ENCODE measurements around the gene IER5. TPM values are rescaled to one million over a fixed set of nuclear protein-coding genes. Genes with fewer than 3 reads are reported as not detected.

The IER5 gene
- total and polyA plus RNA-seq, 2 of the 13 experiments (the other 11 are each of a cell fraction or from before 2014, with no cell fraction given), result 2.5 to 3.5 TPM

GRCh38 chr1:181111559-181111958 is 23.1 kb downstream of the IER5 start:
- Histone ChIP-seq H3K27ac (ENCODE audit: extremely low read length, insufficient read depth, low read length) (no peak overlapping the region), H3K4me3 (replicated peaks in 1 of 3; ENCODE audit: insufficient read depth in 1 of 3, low read depth in 2 of 3, low read length in 3 of 3) (no peak overlapping the region), H2AFZ (ENCODE audit: low read length) (no peak overlapping the region), H3K9me3 (ENCODE audit: low read length) (no peaks in the 10 kb centered on the region), H3K36me3 (replicated peaks in 1 of 2; ENCODE audit: control insufficient read depth in 1 of 2, insufficient read depth in 2 of 2, low read length in 2 of 2) (no peaks in the 10 kb centered on the region), H3K79me2 (ENCODE audit: insufficient read depth, low read length) (no peaks in the 10 kb centered on the region), H3K4me1 (ENCODE audit: insufficient read depth, low read length) (peaks cover 88% of the 10 kb centered on the region), H4K20me1 (ENCODE audit: insufficient read depth, low read length) (no peaks in the 10 kb centered on the region), H3K9ac (ENCODE audit: insufficient read depth, low read depth, low read length) (peak overlapping the region; percentile 5; the same call in 1 of the 2 replicates), H3K27me3 (ENCODE audit: control insufficient read depth in 1 of 2, insufficient read depth in 2 of 2, low read length in 2 of 2) (no peaks in the 10 kb centered on the region; a peak in 1 of 5 replicates), H3K4me2 (ENCODE audit: low read depth, low read length) (no peak overlapping the region)
- in situ Hi-C loops (cut with HindIII; ENCODE audit: extremely low pct_ligation_motif_present, low pct_unique_long_range_greater_than_20kb) (no loop called here), intact Hi-C loops (cut with micrococcal nuclease; ENCODE audit: unreplicated experiment) (no loop called here)
- ChIA-PET POLR2A (interaction anchor here (1.2 kb wide), 1 partner anchor 21 kb away, joined by 5 read pairs; no protein-coding TSS in a partner anchor), CTCF (ENCODE audit: low intra/inter-chr PET ratio, low total read pairs) (no interaction called here)
- TF ChIP-seq ZKSCAN1 (IDR thresholded peaks at IDR 0.05; ENCODE audit: low read length) (peak; percentile 63; the same call in 1 of the 2 replicates), SP5 (CRISPR knock-in tag; IDR thresholded peaks at IDR 0.05; ENCODE audit: borderline replicate concordance, low read depth) (no peak)
- FAIRE-seq (no peak), ATAC-seq (no peak), DNase-seq (ENCODE audit: low spot score) (peak; percentile 13)
- no TSS peak for BruUV-seq (replicated peaks)
- WGBS (ENCODE audit: low lambda C conversion rate), result 83% methylated on average over 3 of the region's 3 CpGs

GRCh38 chr1:181112071-181112929 is 23.8 kb downstream of the IER5 start:
- in situ Hi-C loops (cut with HindIII; ENCODE audit: extremely low pct_ligation_motif_present, low pct_unique_long_range_greater_than_20kb), result no loop called here
- peak; percentile 90 for ATAC-seq
- Histone ChIP-seq H3K9ac (ENCODE audit: insufficient read depth, low read depth, low read length) (peak overlapping the region; percentile 5; the same call in 1 of the 2 replicates), H3K27me3 (ENCODE audit: control insufficient read depth in 1 of 2, insufficient read depth in 2 of 2, low read length in 2 of 2) (peaks cover under 1 to 3% of the 10 kb centered on the region in 2 experiments; a peak in 2 of 5 replicates), H3K36me3 (replicated peaks in 1 of 2; ENCODE audit: control insufficient read depth in 1 of 2, insufficient read depth in 2 of 2, low read length in 2 of 2) (no peaks in the 10 kb centered on the region), H3K4me3 (replicated peaks in 1 of 3; ENCODE audit: insufficient read depth in 1 of 3, low read depth in 2 of 3, low read length in 3 of 3) (no peak overlapping the region), H3K4me1 (ENCODE audit: insufficient read depth, low read length) (peaks cover 88% of the 10 kb centered on the region), H3K27ac (ENCODE audit: extremely low read length, insufficient read depth, low read length) (peak overlapping the region; percentile 59), H2AFZ (ENCODE audit: low read length) (no peak overlapping the region), H3K79me2 (ENCODE audit: insufficient read depth, low read length) (no peaks in the 10 kb centered on the region), H3K9me3 (ENCODE audit: low read length) (no peaks in the 10 kb centered on the region), H4K20me1 (ENCODE audit: insufficient read depth, low read length) (no peaks in the 10 kb centered on the region), H3K4me2 (ENCODE audit: low read depth, low read length) (0 out of 2 replicates have a peak overlapping the region, but pooled peaks have one; percentile 52)
- BruUV-seq (replicated peaks), result no TSS peak
- ChIA-PET CTCF (ENCODE audit: low intra/inter-chr PET ratio, low total read pairs) (no interaction called here), POLR2A (interaction anchor here (0.9 to 1.4 kb wide), 3 partner anchors 11 to 22 kb away, joined by 3 to 5 read pairs (median 3); no protein-coding TSS in a partner anchor)
- DNase-seq (ENCODE audit: low spot score), result peak; percentile 97
- WGBS (ENCODE audit: low lambda C conversion rate), result 37% methylated on average over 10 of the region's 10 CpGs
- peak; percentile 100 for FAIRE-seq
- intact Hi-C loops (cut with micrococcal nuclease; ENCODE audit: unreplicated experiment), result loop anchor here (2.0 kb wide), 2 partner anchors 17 to 21 kb away; no protein-coding TSS in a partner anchor
- peak; percentile 97 for TF ChIP-seq ZNF770 (CRISPR knock-in tag; IDR thresholded peaks at IDR 0.05)
- no peak for TF ChIP-seq SP2 (CRISPR knock-in tag; IDR thresholded peaks at IDR 0.05)
- peak; percentile 90 for TF ChIP-seq ZBTB43 (CRISPR knock-in tag; conservative IDR thresholded peaks at IDR 0.05)
- no peak for TF ChIP-seq ETS1 (CRISPR knock-in tag; IDR thresholded peaks at IDR 0.05)
- TF ChIP-seq HNF4G (IDR thresholded peaks at IDR 0.05; ENCODE audit: borderline replicate concordance, low read depth, low read length), result peak; percentile 74; the same call in 1 of the 2 replicates
- peak; percentile 72; the same call in 1 of the 2 replicates for TF ChIP-seq HNF4G (CRISPR knock-in tag; IDR thresholded peaks at IDR 0.05; ENCODE audit: borderline replicate concordance, low read depth)
- TF ChIP-seq ZBTB1 (CRISPR knock-in tag; IDR thresholded peaks at IDR 0.05; ENCODE audit: borderline replicate concordance), result no peak
- TF ChIP-seq KDM6A (CRISPR knock-in tag; IDR thresholded peaks at IDR 0.05; ENCODE audit: low read depth), result peak; percentile 73; the same call in 1 of the 2 replicates
- TF ChIP-seq NR1H2 (CRISPR knock-in tag; IDR thresholded peaks at IDR 0.05; ENCODE audit: borderline replicate concordance, low read depth), result no peak
